ENCODE data around the gene PLD1. TPM values are rescaled to one million over a fixed set of nuclear protein-coding genes. Genes with fewer than 3 reads are reported as not detected.

The PLD1 gene
- total RNA-seq, 2 experiments from 2014 or later = 0.22 to 1.0 TPM

DNA sequence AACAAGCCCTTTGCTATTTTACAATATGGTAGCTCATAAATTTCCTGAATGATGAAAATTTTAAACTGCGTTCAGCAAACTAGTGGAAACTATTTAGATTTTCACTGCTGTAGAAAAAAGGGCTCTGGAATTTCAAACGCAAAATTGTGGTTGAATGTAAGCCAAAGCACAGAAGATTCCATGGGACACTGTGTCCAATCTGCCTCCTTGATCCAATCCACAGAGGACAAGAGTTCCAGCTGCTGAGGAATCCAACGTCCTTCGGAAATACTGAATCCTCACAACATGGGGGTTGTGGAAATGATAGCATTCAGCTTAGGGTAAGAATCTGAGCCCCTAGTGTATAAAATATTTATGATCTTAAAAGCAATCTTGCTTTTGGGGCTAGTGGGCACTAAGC lies 161.0 kb downstream of the PLD1 start:
- Mint-ChIP-seq H3K4me1 (ENCODE audit: low read depth) (no peaks in the 10 kb centered on the region), H3K9me3 (no peaks in the 10 kb centered on the region), H3K4me3 (no peak overlapping the region), H3K27me3 (no peaks in the 10 kb centered on the region), H3K36me3 (ENCODE audit: low read depth) (no peaks in the 10 kb centered on the region), H3K27ac (no peak overlapping the region)
- ChIA-PET POLR2A (no interaction called here), CTCF (no interaction called here)
- Histone ChIP-seq H3K4me3 (ENCODE audit: low read length) (no peak overlapping the region), H3K36me3 (ENCODE audit: insufficient read depth, low read length) (no peaks in the 10 kb centered on the region), H3K27ac (ENCODE audit: low read depth in 1 of 2, low read length in 2 of 2) (no peak overlapping the region), H3K9me3 (ENCODE audit: control insufficient read depth in 1 of 2, insufficient read depth in 1 of 2, low read length in 2 of 2) (peaks cover 0 to 3% of the 10 kb centered on the region in 2 experiments), H3K27me3 (ENCODE audit: control insufficient read depth in 1 of 2, insufficient read depth in 2 of 2, low read length in 2 of 2) (no peaks in the 10 kb centered on the region), H3K4me1 (ENCODE audit: insufficient read depth, low read length) (no peaks in the 10 kb centered on the region)
- ATAC-seq (ENCODE audit: poor library complexity) (no peak), DNase-seq (no peak)
- intact Hi-C loops (cut with DNase I, micrococcal nuclease) = no loop called here
- TF ChIP-seq, protein P1, sequence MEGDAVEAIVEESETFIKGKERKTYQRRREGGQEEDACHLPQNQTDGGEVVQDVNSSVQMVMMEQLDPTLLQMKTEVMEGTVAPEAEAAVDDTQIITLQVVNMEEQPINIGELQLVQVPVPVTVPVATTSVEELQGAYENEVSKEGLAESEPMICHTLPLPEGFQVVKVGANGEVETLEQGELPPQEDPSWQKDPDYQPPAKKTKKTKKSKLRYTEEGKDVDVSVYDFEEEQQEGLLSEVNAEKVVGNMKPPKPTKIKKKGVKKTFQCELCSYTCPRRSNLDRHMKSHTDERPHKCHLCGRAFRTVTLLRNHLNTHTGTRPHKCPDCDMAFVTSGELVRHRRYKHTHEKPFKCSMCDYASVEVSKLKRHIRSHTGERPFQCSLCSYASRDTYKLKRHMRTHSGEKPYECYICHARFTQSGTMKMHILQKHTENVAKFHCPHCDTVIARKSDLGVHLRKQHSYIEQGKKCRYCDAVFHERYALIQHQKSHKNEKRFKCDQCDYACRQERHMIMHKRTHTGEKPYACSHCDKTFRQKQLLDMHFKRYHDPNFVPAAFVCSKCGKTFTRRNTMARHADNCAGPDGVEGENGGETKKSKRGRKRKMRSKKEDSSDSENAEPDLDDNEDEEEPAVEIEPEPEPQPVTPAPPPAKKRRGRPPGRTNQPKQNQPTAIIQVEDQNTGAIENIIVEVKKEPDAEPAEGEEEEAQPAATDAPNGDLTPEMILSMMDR (IDR thresholded peaks at IDR 0.05) = no peak

DNA sequence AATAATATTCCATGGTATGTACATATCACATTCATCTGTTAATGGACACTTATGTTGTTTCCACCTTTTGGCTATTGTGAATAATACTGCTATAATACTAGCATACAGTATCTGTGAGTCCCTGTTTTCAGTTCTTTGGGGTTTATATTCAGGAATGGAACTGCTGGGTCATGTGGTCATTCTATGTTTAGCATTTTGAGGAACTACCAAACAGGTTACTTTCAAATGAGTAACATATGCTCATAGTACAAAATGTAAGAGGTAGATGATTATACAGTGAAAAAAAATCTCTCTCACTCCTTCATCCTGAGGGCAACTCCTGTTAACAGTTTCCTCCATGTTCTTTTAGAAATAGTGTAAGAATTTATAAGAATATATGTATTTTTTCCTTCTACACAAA lies 162.2 kb downstream of the PLD1 start:
- TF ChIP-seq, protein P1 (IDR thresholded peaks at IDR 0.05) = no peak
- Histone ChIP-seq H3K27ac (ENCODE audit: low read depth in 1 of 2, low read length in 2 of 2) (no peak overlapping the region), H3K27me3 (ENCODE audit: control insufficient read depth in 1 of 2, insufficient read depth in 2 of 2, low read length in 2 of 2) (no peaks in the 10 kb centered on the region), H3K9me3 (ENCODE audit: control insufficient read depth in 1 of 2, insufficient read depth in 1 of 2, low read length in 2 of 2) (peaks cover 0 to 3% of the 10 kb centered on the region in 2 experiments), H3K4me3 (ENCODE audit: low read length) (no peak overlapping the region), H3K36me3 (ENCODE audit: insufficient read depth, low read length) (no peaks in the 10 kb centered on the region), H3K4me1 (ENCODE audit: insufficient read depth, low read length) (no peaks in the 10 kb centered on the region)
- Mint-ChIP-seq H3K4me3 (no peak overlapping the region), H3K9me3 (no peaks in the 10 kb centered on the region), H3K27me3 (no peaks in the 10 kb centered on the region), H3K27ac (no peak overlapping the region), H3K4me1 (ENCODE audit: low read depth) (no peaks in the 10 kb centered on the region), H3K36me3 (ENCODE audit: low read depth) (no peaks in the 10 kb centered on the region)
- POLR2A ChIA-PET = no interaction called here
- CTCF ChIA-PET = no interaction called here
- no peak for ATAC-seq (ENCODE audit: poor library complexity)
- intact Hi-C loops (cut with DNase I, micrococcal nuclease) = no loop called here
- DNase-seq = no peak

DNA sequence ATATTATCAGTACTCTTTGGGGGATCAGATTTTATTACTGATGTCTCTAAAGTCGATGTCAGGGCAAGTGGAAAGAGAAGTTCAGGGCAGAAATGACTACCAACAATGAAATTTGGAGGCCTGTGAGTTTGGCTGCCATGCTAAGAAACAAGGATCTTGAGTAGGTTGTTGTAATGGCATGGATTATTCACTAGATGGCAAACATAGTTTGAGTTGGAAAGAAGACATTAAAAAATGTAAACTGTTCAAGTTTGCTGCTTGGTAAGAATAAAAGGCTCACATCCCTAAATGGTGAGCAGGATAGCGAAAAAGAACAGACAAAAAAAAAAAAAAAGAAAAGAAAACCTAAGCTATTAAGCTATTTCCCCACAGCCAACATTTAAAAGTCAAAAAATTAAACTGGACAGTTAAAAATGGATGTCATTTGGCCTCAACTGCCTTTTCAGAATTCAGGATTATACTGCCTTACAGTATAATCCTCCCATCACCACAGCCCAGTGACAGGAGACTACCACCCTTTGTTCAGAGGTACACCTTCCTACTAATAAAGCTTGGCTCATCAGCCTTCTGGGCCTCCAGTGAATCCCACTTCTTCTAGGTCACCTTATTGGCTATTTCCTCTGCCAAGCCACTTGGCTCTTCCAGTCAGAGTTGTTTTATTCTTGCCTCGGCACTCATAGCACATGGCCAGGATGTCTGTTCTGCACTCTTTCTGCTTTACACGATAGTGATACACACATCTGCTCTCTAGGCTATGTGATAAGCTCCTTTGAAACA lies 163.7 kb downstream of the PLD1 start:
- Histone ChIP-seq H3K9me3 (ENCODE audit: control insufficient read depth in 1 of 2, insufficient read depth in 1 of 2, low read length in 2 of 2) (peaks cover 0 to 3% of the 10 kb centered on the region in 2 experiments), H3K4me3 (ENCODE audit: low read length) (no peak overlapping the region), H3K36me3 (ENCODE audit: insufficient read depth, low read length) (no peaks in the 10 kb centered on the region), H3K27ac (ENCODE audit: low read depth in 1 of 2, low read length in 2 of 2) (no peak overlapping the region), H3K4me1 (ENCODE audit: insufficient read depth, low read length) (no peaks in the 10 kb centered on the region), H3K27me3 (ENCODE audit: control insufficient read depth in 1 of 2, insufficient read depth in 2 of 2, low read length in 2 of 2) (no peaks in the 10 kb centered on the region)
- H3K9me3 Mint-ChIP-seq = no peaks in the 10 kb centered on the region
- no peaks in the 10 kb centered on the region for H3K27me3 Mint-ChIP-seq
- H3K36me3 Mint-ChIP-seq (ENCODE audit: low read depth) = no peaks in the 10 kb centered on the region
- no peaks in the 10 kb centered on the region for H3K4me1 Mint-ChIP-seq (ENCODE audit: low read depth)
- POLR2A ChIA-PET = no interaction called here
- CTCF ChIA-PET = interaction anchor here (1.0 kb wide), 1 partner anchor 695 kb away, joined by 6 read pairs; no protein-coding TSS in a partner anchor
- TF ChIP-seq, protein P1 (IDR thresholded peaks at IDR 0.05) = peak; percentile 29
- peak in 3 of 14 experiments; percentile 27 to 37 (median 32) for DNase-seq
- no peak for ATAC-seq (ENCODE audit: poor library complexity)
- intact Hi-C loops (cut with DNase I, micrococcal nuclease) = loop anchor here in 1 of 2 experiments (2.0 kb wide), 1 partner anchor 694 kb away; no protein-coding TSS in a partner anchor
- H3K27ac Mint-ChIP-seq = no peak overlapping the region
- no peak overlapping the region for H3K4me3 Mint-ChIP-seq

All from CD4-positive, alpha-beta T cell (primary cell).